AG09319 (cell line): ENCODE data around the gene SLC9A3.

Experiments used
- DNase-seq: peaks from one replicate; pipeline ENCODE4 v3.0.0-alpha.2; 2010; ENCODE audit warnings: low read depth; ENCODE audit errors: extremely low read depth
- TF ChIP-seq, protein P1 (sequence below): IDR thresholded peaks from 2 replicates; pipeline ENCODE4 v1.5.1; 2011; ENCODE audit warnings: low read depth, mild to moderate bottlenecking, inconsistent platforms, low read length, moderate library complexity

SLC9A3 gene

DNA sequence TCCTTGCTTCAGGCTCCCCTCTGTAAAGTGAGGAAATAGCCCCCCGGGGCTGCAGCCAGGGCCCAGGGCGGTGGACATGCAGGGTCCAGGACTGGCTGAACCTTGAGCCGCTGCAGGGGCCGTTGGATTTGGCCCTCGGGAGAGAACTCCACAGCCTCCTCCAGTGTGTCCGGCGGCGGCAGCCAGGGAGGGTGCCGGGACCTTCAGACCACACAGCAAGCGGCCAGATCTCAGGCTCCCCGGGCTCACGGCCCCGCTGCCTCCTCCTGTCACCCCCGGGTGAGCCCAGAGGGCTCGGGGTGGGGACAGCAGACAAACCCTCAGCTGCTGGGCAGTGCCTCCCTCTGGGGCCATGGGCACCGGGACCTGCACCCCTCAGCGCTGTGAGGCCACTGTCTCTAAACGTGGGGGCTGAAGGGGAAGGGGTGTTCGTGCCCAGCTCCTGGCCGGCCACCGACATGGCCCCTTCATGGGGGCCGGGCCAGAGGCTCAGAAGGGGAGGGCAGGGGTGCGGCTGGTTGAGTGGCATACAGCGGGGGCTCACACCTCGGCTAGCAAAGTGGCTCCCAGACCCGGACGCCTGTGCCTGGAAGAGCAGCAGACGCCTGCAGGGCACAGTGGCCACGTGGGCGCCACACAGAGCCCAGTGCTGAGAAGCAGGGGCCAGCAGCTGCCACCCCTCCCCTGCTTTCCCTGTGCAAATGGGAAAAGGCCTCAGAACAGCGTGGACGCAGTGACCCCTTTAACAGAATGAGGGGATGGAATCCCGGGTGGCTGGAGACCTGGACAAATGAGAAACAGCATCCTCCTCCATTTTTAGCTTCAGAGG, 19.7 kb downstream of the SLC9A3 start:
- no peak for DNase-seq
- TF ChIP-seq, protein P1, sequence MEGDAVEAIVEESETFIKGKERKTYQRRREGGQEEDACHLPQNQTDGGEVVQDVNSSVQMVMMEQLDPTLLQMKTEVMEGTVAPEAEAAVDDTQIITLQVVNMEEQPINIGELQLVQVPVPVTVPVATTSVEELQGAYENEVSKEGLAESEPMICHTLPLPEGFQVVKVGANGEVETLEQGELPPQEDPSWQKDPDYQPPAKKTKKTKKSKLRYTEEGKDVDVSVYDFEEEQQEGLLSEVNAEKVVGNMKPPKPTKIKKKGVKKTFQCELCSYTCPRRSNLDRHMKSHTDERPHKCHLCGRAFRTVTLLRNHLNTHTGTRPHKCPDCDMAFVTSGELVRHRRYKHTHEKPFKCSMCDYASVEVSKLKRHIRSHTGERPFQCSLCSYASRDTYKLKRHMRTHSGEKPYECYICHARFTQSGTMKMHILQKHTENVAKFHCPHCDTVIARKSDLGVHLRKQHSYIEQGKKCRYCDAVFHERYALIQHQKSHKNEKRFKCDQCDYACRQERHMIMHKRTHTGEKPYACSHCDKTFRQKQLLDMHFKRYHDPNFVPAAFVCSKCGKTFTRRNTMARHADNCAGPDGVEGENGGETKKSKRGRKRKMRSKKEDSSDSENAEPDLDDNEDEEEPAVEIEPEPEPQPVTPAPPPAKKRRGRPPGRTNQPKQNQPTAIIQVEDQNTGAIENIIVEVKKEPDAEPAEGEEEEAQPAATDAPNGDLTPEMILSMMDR: no peak

GRCh38 chr5:502325-503079, 21.7 kb downstream of the SLC9A3 start:
- TF ChIP-seq, protein P1: no peak
- no peak for DNase-seq

DNA sequence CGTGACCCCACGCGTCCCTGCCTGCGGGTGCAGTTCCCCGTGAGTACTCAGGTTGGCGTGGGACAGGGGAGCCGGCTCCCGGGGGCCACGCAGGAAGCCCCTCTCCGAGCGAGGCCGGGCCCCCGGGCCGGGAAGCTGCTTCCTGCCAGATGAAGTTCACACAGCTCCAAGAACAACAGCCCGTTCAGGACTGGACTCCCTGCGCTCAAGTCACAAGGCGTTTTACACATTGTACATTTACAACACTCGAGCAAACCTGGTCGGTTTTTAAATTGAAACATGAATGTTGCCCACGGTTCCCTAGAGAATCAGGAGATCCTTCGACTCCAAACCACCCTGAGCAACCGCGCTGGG, 22.4 kb downstream of the SLC9A3 start:
- TF ChIP-seq, protein P1: no peak
- no peak for DNase-seq

DNA sequence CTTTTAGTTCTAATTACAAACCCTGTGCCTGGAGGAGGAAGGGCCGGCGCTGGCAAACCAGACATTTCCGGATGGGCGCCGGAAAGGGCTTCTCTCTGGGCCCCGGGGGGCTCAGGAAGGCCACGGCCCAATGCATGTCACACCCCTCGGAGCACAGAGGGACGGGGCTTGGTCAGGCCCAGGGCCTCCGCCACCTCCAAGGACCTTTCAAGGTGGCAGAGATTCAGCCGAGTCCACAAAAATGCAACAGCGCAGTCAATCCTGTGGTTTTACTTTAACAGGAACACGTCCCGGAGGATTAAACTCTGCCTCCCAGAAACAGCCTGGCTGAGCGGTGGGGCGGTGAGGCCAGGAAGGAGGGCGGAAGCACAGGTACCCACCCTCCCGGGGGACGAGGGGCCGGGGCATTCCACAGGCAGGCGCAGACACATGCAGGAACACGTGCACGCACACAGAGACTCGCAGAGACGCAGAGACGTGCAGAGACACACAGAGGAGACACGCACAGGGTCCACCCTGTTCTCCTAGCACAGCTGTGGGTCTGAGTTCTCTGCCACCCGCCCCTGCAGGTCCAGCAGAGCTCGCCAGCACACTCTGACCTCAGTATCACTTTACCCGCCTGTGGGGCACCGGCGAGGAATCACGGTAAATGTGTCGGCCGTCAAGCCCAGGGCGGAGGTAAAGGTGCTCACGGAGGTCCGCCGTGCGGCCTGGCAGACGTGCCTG, 23.0 kb downstream of the SLC9A3 start:
- no peak for DNase-seq
- TF ChIP-seq, protein P1: no peak

DNA sequence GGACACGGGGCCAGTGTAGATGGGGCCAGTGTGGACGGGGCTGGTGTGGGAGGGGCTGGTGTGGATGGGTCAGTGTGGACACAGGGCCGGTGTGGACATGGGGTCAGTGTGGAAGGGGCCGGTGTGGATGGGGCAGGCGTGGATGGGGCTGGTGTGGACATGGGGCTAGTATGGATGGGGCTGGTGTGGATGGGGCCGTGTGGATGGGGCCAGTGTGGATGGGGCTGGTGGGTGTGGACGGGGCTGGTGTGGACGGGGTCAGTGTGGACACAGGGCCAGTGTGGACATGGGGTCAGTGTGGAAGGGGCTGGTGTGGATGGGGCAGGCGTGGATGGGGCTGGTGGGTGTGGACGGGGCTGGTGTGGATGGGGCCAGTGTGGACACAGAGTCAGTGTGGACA, 23.8 kb downstream of the SLC9A3 start:
- no peak for DNase-seq
- TF ChIP-seq, protein P1: no peak

DNA sequence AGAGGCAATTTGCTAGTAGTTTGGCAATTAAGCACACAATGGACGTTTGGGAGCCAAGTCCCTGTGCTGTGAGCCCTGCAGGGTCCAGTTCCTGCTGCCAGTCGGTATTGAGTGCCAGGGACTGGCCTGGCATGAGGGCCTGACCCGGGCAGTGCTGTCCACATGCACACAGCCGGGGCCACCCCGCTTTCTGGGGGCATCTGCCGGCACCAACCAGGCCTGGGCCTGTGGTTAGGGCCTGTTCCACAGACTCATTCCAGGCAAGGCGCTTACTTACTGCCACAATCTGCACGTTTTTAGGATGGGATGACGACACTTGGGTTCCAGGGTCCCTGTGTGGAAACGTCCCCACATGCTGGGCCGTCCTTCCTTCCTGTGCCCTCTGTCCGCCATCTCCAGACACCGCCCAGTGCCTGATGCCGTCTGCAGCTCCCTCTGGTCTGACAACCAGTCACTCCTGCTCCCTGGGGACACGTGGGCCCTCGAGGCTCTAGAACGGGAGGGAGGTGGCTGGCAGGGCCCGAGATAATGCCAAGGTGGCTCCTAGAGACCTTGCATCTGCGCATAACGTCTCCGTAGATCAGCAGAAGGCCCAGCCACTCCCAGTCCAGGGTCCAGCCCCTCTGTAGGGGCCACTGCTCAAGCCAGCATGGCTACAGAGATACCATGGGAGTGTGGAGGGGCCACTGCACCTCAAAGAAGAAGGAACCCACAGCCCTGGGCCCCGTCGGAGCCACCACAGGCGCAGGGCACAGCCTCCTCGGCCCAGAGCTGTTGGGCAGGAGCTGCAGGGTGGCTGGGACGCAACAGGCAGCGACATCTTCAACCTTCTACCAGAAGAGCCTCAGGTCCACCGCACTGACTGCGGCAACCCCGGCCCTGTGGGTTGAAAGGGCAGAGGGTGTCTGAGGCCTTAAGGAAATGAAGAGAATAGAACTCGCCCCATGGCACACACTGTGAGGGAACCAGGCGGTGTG, 24.7 kb downstream of the SLC9A3 start:
- no peak for DNase-seq
- TF ChIP-seq, protein P1: no peak
